Measurements from ENCODE around the gene CERS6. TPM values are rescaled to one million over a fixed set of nuclear protein-coding genes. Genes with fewer than 3 reads are reported as not detected.
"Not testable (repeated sequence)": the region's sequence is repeated elsewhere in the genome, so short reads cannot be mapped to it uniquely, and the experiment has no call there.

The CERS6 gene
- total RNA-seq (2014; rRNA removed; shearing (Covaris generic); ENCODE audit: low replicate concordance), result not detected in 2 replicates

- Histone ChIP-seq H3K27me3 (ENCODE audit: low read length) (0 out of 2 replicates have a peak, but pooled peaks cover 2% of the 10 kb centered on the region), H3K4me3 (ENCODE audit: low read length) (no peak within 1 kb of the TSS), H3K9me2 (replicated peaks; ENCODE audit: insufficient read depth, low read length) (no peaks in the 10 kb centered on the region), H3K36me3 (ENCODE audit: insufficient read depth, low read length) (no peaks in the 10 kb centered on the region), H3K4me1 (ENCODE audit: low read length) (no peaks in the 10 kb centered on the region), H3K79me2 (ENCODE audit: low read length) (no peaks in the 10 kb centered on the region), H3K9me3 (ENCODE audit: low read length) (no peaks in the 10 kb centered on the region), H3K27ac (ENCODE audit: low read length) (no peak within 1 kb of the TSS), H2AFZ (ENCODE audit: low read length) (no peak within 1 kb of the TSS), H3K4me2 (ENCODE audit: low read depth, low read length, poor library complexity, severe bottlenecking) (no peak within 1 kb of the TSS), H4K20me1 (ENCODE audit: insufficient read depth, low read depth, low read length) (no peaks in the 10 kb centered on the region), H3K9ac (ENCODE audit: low read length) (no peak within 1 kb of the TSS)
- no peak for DNase-seq
Observed at GRCh38 chr2:168455645-168456520, at the start of gene CERS6. TSS of gene CERS6 (plus strand) at chr2:168456272. CDS start at chr2:168456449, 177 bp downstream.

GRCh38 chr2:168412301-168412700, 43.8 kb upstream of the CERS6 start:
- H3K4me2 ChIP-seq (ENCODE audit: low read depth, low read length, poor library complexity, severe bottlenecking); H3K9ac ChIP-seq (ENCODE audit: low read length); DNase-seq; H3K4me3 ChIP-seq (ENCODE audit: low read length); H3K79me2 ChIP-seq (ENCODE audit: low read length); H3K27ac ChIP-seq (ENCODE audit: low read length); H3K9me2 ChIP-seq (replicated peaks; ENCODE audit: insufficient read depth, low read length); H3K4me1 ChIP-seq (ENCODE audit: low read length); H4K20me1 ChIP-seq (ENCODE audit: insufficient read depth, low read depth, low read length); H2AFZ ChIP-seq (ENCODE audit: low read length); H3K9me3 ChIP-seq (ENCODE audit: low read length); H3K36me3 ChIP-seq (ENCODE audit: insufficient read depth, low read length); H3K27me3 ChIP-seq (ENCODE audit: low read length): not testable (repeated sequence)

GRCh38 chr2:168413101-168413500, 43.0 kb upstream of the CERS6 start:
- not testable (repeated sequence) for H3K4me2 ChIP-seq (ENCODE audit: low read depth, low read length, poor library complexity, severe bottlenecking); H3K9me3 ChIP-seq (ENCODE audit: low read length); H3K27ac ChIP-seq (ENCODE audit: low read length); H3K4me3 ChIP-seq (ENCODE audit: low read length); H3K9me2 ChIP-seq (replicated peaks; ENCODE audit: insufficient read depth, low read length); H2AFZ ChIP-seq (ENCODE audit: low read length); H3K9ac ChIP-seq (ENCODE audit: low read length); H3K79me2 ChIP-seq (ENCODE audit: low read length); H3K27me3 ChIP-seq (ENCODE audit: low read length); DNase-seq; H3K4me1 ChIP-seq (ENCODE audit: low read length); H4K20me1 ChIP-seq (ENCODE audit: insufficient read depth, low read depth, low read length); H3K36me3 ChIP-seq (ENCODE audit: insufficient read depth, low read length)

- Histone ChIP-seq H3K36me3 (ENCODE audit: insufficient read depth, low read length) (no peaks in the 10 kb centered on the region), H3K9ac (ENCODE audit: low read length) (no peak overlapping the region), H3K9me3 (ENCODE audit: low read length) (no peaks in the 10 kb centered on the region), H3K4me2 (ENCODE audit: low read depth, low read length, poor library complexity, severe bottlenecking) (no peak overlapping the region), H4K20me1 (ENCODE audit: insufficient read depth, low read depth, low read length) (no peaks in the 10 kb centered on the region), H3K27me3 (ENCODE audit: low read length) (no peaks in the 10 kb centered on the region), H3K27ac (ENCODE audit: low read length) (no peak overlapping the region), H3K9me2 (replicated peaks; ENCODE audit: insufficient read depth, low read length) (no peaks in the 10 kb centered on the region), H3K79me2 (ENCODE audit: low read length) (no peaks in the 10 kb centered on the region), H2AFZ (ENCODE audit: low read length) (no peak overlapping the region), H3K4me3 (ENCODE audit: low read length) (no peak overlapping the region), H3K4me1 (ENCODE audit: low read length) (no peaks in the 10 kb centered on the region)
- no peak for DNase-seq
Observed at GRCh38 chr2:168416555-168416954, 39.5 kb upstream of the CERS6 start.

- no peak for DNase-seq
- Histone ChIP-seq H2AFZ (ENCODE audit: low read length) (no peak overlapping the region), H3K4me3 (ENCODE audit: low read length) (no peak overlapping the region), H3K9ac (ENCODE audit: low read length) (no peak overlapping the region), H3K36me3 (ENCODE audit: insufficient read depth, low read length) (no peaks in the 10 kb centered on the region), H4K20me1 (ENCODE audit: insufficient read depth, low read depth, low read length) (no peaks in the 10 kb centered on the region), H3K27me3 (ENCODE audit: low read length) (no peaks in the 10 kb centered on the region), H3K27ac (ENCODE audit: low read length) (no peak overlapping the region), H3K4me1 (ENCODE audit: low read length) (no peaks in the 10 kb centered on the region), H3K4me2 (ENCODE audit: low read depth, low read length, poor library complexity, severe bottlenecking) (no peak overlapping the region), H3K9me3 (ENCODE audit: low read length) (no peaks in the 10 kb centered on the region), H3K9me2 (replicated peaks; ENCODE audit: insufficient read depth, low read length) (no peaks in the 10 kb centered on the region), H3K79me2 (ENCODE audit: low read length) (no peaks in the 10 kb centered on the region)
Observed at GRCh38 chr2:168422584-168422983, 33.5 kb upstream of the CERS6 start.

GRCh38 chr2:168424112-168424951, 31.7 kb upstream of the CERS6 start:
- no peaks in the 10 kb centered on the region for H3K9me2 ChIP-seq (replicated peaks; ENCODE audit: insufficient read depth, low read length)
- no peaks in the 10 kb centered on the region for H3K4me1 ChIP-seq (ENCODE audit: low read length)
- no peaks in the 10 kb centered on the region for H3K27me3 ChIP-seq (ENCODE audit: low read length)
- H3K9ac ChIP-seq (ENCODE audit: low read length), result no peak overlapping the region
- no peak overlapping the region for H3K27ac ChIP-seq (ENCODE audit: low read length)
- H3K79me2 ChIP-seq (ENCODE audit: low read length), result no peaks in the 10 kb centered on the region
- DNase-seq, result no peak
- H3K4me2 ChIP-seq (ENCODE audit: low read depth, low read length, poor library complexity, severe bottlenecking), result no peak overlapping the region
- H4K20me1 ChIP-seq (ENCODE audit: insufficient read depth, low read depth, low read length), result no peaks in the 10 kb centered on the region
- no peaks in the 10 kb centered on the region for H3K36me3 ChIP-seq (ENCODE audit: insufficient read depth, low read length)
- H3K9me3 ChIP-seq (ENCODE audit: low read length), result no peaks in the 10 kb centered on the region
- H3K4me3 ChIP-seq (ENCODE audit: low read length), result no peak overlapping the region
- H2AFZ ChIP-seq (ENCODE audit: low read length), result no peak overlapping the region

- no peak overlapping the region for H3K4me2 ChIP-seq (ENCODE audit: low read depth, low read length, poor library complexity, severe bottlenecking)
- no peaks in the 10 kb centered on the region for H3K9me3 ChIP-seq (ENCODE audit: low read length)
- H3K4me1 ChIP-seq (ENCODE audit: low read length), result no peaks in the 10 kb centered on the region
- peaks cover 2% of the 10 kb centered on the region; the same call in 1 of the 2 replicates for H3K27me3 ChIP-seq (ENCODE audit: low read length)
- no peaks in the 10 kb centered on the region for H3K79me2 ChIP-seq (ENCODE audit: low read length)
- H3K27ac ChIP-seq (ENCODE audit: low read length), result no peak overlapping the region
- H3K9ac ChIP-seq (ENCODE audit: low read length), result no peak overlapping the region
- no peaks in the 10 kb centered on the region for H3K9me2 ChIP-seq (replicated peaks; ENCODE audit: insufficient read depth, low read length)
- no peaks in the 10 kb centered on the region for H4K20me1 ChIP-seq (ENCODE audit: insufficient read depth, low read depth, low read length)
- no peak overlapping the region for H2AFZ ChIP-seq (ENCODE audit: low read length)
- H3K4me3 ChIP-seq (ENCODE audit: low read length), result no peak overlapping the region
- no peaks in the 10 kb centered on the region for H3K36me3 ChIP-seq (ENCODE audit: insufficient read depth, low read length)
- no peak for DNase-seq
Observed at GRCh38 chr2:168424971-168425370, 31.1 kb upstream of the CERS6 start.

GRCh38 chr2:168426861-168427260, 29.2 kb upstream of the CERS6 start:
- H3K4me3 ChIP-seq (ENCODE audit: low read length), result no peak overlapping the region
- H4K20me1 ChIP-seq (ENCODE audit: insufficient read depth, low read depth, low read length), result no peaks in the 10 kb centered on the region
- no peaks in the 10 kb centered on the region for H3K79me2 ChIP-seq (ENCODE audit: low read length)
- no peak overlapping the region for H3K4me2 ChIP-seq (ENCODE audit: low read depth, low read length, poor library complexity, severe bottlenecking)
- H3K27me3 ChIP-seq (ENCODE audit: low read length), result peaks cover 2% of the 10 kb centered on the region; the same call in 1 of the 2 replicates
- no peak overlapping the region for H2AFZ ChIP-seq (ENCODE audit: low read length)
- no peak overlapping the region for H3K9ac ChIP-seq (ENCODE audit: low read length)
- DNase-seq, result no peak
- H3K9me2 ChIP-seq (replicated peaks; ENCODE audit: insufficient read depth, low read length), result no peaks in the 10 kb centered on the region
- H3K4me1 ChIP-seq (ENCODE audit: low read length), result no peaks in the 10 kb centered on the region
- no peak overlapping the region for H3K27ac ChIP-seq (ENCODE audit: low read length)
- no peaks in the 10 kb centered on the region for H3K36me3 ChIP-seq (ENCODE audit: insufficient read depth, low read length)
- no peaks in the 10 kb centered on the region for H3K9me3 ChIP-seq (ENCODE audit: low read length)

Data from Karpas-422 (cell line).